ENCODE measurements around the gene ACP1. TPM values are rescaled to one million over a fixed set of nuclear protein-coding genes. Genes with fewer than 3 reads are reported as not detected.

ACP1 gene
- total RNA-seq, 1 donor from 2014 or later, result 124 TPM

- Mint-ChIP-seq H3K4me3 (no peak overlapping the region), H3K36me3 (peaks cover 29% of the 10 kb centered on the region), H3K9me3 (no peaks in the 10 kb centered on the region), H3K4me1 (ENCODE audit: unreplicated experiment) (no peaks in the 10 kb centered on the region), H3K27me3 (no peaks in the 10 kb centered on the region), H3K27ac (no peak overlapping the region)
- TF ChIP-seq, protein P1, sequence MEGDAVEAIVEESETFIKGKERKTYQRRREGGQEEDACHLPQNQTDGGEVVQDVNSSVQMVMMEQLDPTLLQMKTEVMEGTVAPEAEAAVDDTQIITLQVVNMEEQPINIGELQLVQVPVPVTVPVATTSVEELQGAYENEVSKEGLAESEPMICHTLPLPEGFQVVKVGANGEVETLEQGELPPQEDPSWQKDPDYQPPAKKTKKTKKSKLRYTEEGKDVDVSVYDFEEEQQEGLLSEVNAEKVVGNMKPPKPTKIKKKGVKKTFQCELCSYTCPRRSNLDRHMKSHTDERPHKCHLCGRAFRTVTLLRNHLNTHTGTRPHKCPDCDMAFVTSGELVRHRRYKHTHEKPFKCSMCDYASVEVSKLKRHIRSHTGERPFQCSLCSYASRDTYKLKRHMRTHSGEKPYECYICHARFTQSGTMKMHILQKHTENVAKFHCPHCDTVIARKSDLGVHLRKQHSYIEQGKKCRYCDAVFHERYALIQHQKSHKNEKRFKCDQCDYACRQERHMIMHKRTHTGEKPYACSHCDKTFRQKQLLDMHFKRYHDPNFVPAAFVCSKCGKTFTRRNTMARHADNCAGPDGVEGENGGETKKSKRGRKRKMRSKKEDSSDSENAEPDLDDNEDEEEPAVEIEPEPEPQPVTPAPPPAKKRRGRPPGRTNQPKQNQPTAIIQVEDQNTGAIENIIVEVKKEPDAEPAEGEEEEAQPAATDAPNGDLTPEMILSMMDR (conservative IDR thresholded peaks at IDR 0.05), result no peak
- DNase-seq (ENCODE audit: extremely low spot score, unreplicated experiment), result no peak
Observed at GRCh38 chr2:228518-229278, 36.0 kb upstream of the ACP1 start.

GRCh38 chr2:231521-232185 is 33.1 kb upstream of the ACP1 start:
- Mint-ChIP-seq H3K27me3 (no peaks in the 10 kb centered on the region), H3K9me3 (no peaks in the 10 kb centered on the region), H3K4me1 (ENCODE audit: unreplicated experiment) (no peaks in the 10 kb centered on the region), H3K36me3 (peaks cover 19% of the 10 kb centered on the region), H3K27ac (no peak overlapping the region), H3K4me3 (no peak overlapping the region)
- TF ChIP-seq, protein P1 (conservative IDR thresholded peaks at IDR 0.05), result no peak
- no peak for DNase-seq (ENCODE audit: extremely low spot score, unreplicated experiment)

DNA sequence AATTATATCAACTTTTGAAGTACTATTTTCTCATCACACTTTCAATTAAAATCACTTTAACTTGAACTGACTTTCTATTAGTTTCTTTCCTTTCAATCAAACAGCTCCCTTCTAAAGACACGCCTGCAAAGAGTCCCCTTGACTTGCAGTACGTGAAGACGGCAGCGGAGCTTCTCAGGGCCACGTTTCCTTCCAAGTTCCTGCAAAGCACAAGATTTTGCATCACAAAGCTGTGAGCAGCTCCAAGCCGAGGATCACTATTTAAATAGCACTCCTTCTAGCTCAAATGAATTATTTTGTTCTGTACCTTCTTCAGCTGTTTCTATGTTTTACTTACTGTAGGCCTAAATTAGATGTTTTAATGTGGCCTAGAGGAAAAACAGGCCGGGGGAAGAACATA is 31.7 kb upstream of the ACP1 start:
- peaks cover 14% of the 10 kb centered on the region for H3K36me3 Mint-ChIP-seq
- TF ChIP-seq, protein P1 (conservative IDR thresholded peaks at IDR 0.05), result no peak
- H3K9me3 Mint-ChIP-seq, result no peaks in the 10 kb centered on the region
- no peak overlapping the region for H3K27ac Mint-ChIP-seq
- no peak for DNase-seq (ENCODE audit: extremely low spot score, unreplicated experiment)
- H3K4me1 Mint-ChIP-seq (ENCODE audit: unreplicated experiment), result no peaks in the 10 kb centered on the region
- no peaks in the 10 kb centered on the region for H3K27me3 Mint-ChIP-seq
- no peak overlapping the region for H3K4me3 Mint-ChIP-seq

GRCh38 chr2:234421-234820 is 30.3 kb upstream of the ACP1 start:
- H3K27ac Mint-ChIP-seq, result no peak overlapping the region
- H3K9me3 Mint-ChIP-seq, result no peaks in the 10 kb centered on the region
- no peak overlapping the region for H3K4me3 Mint-ChIP-seq
- no peak for DNase-seq (ENCODE audit: extremely low spot score, unreplicated experiment)
- H3K27me3 Mint-ChIP-seq, result no peaks in the 10 kb centered on the region
- peaks cover 16% of the 10 kb centered on the region for H3K36me3 Mint-ChIP-seq
- no peaks in the 10 kb centered on the region for H3K4me1 Mint-ChIP-seq (ENCODE audit: unreplicated experiment)
- TF ChIP-seq, protein P1 (conservative IDR thresholded peaks at IDR 0.05), result no peak

DNA sequence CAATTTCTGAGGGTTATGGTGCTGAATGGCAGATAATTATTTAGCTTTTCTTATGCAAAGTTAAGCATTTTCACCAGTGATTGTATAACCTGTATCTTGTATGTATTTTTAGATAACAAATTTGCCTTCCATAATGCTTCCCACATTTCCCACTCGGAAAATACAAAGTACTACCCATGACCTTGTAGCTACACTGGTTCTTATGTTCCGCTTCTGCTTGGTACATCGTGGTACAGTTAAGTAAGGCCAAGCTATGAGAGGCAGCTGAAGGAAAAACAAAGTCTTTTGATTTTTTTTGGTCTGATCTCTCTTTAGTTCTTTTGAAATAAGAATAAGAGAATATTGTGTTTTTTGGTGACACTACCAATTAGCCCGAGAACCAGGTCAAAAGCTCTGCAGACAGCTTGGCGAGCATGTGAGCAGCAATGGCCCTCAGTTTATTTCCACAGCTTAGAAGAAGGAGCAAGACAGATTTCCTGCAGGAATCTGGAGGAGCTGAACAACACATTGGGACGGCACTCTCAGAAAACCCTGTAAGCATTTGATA is 27.7 kb upstream of the ACP1 start:
- Mint-ChIP-seq H3K27me3 (no peaks in the 10 kb centered on the region), H3K9me3 (no peaks in the 10 kb centered on the region), H3K36me3 (peaks cover 29% of the 10 kb centered on the region), H3K27ac (no peak overlapping the region), H3K4me1 (ENCODE audit: unreplicated experiment) (no peaks in the 10 kb centered on the region), H3K4me3 (no peak overlapping the region)
- TF ChIP-seq, protein P1 (conservative IDR thresholded peaks at IDR 0.05), result no peak
- no peak for DNase-seq (ENCODE audit: extremely low spot score, unreplicated experiment)
